MM.1S (cell line): ENCODE data around the gene SYNE2.

Source experiments
- DNase-seq: peaks from one replicate; pipeline ENCODE4 v3.0.0-alpha.2; 2015
- H2AFZ ChIP-seq: fragments of 300-600 bp; sonication (generic); 2 replicates; pipeline ENCODE4 v1.6.0; 2016; ENCODE audit warnings: antibody characterized with exemption, low read length
- H3F3A ChIP-seq: fragments of 300-600 bp; sonication (generic); 2 replicates; pipeline ENCODE4 v1.6.1; 2016; ENCODE audit warnings: mild to moderate bottlenecking, antibody characterized with exemption, low read length, moderate library complexity, mixed read lengths; ENCODE audit not compliant: insufficient read depth
- H3K27ac ChIP-seq: fragments of 300-600 bp; sonication (generic); 2 replicates; pipeline ENCODE4 v1.5.1; 2016; ENCODE audit warnings: mild to moderate bottlenecking, low read length
- H3K27me3 ChIP-seq: fragments of 300-600 bp; sonication (generic); replicated peaks from 2 replicates; pipeline ENCODE4 v1.6.0; 2016; ENCODE audit warnings: low read length; ENCODE audit not compliant: insufficient read depth
- H3K36me3 ChIP-seq: fragments of 300-600 bp; sonication (generic); replicated peaks from 2 replicates; pipeline ENCODE4 v1.6.1; 2016; ENCODE audit warnings: mild to moderate bottlenecking, low read length, mixed read lengths; ENCODE audit not compliant: insufficient read depth
- H3K4me1 ChIP-seq: fragments of 300-600 bp; sonication (generic); 2 replicates; pipeline ENCODE4 v1.6.1; 2016; ENCODE audit warnings: low read length, mixed read lengths
- H3K4me2 ChIP-seq: fragments of 300-600 bp; sonication (generic); 2 replicates; pipeline ENCODE4 v1.6.0; 2016; ENCODE audit warnings: low read depth, low read length
- H3K4me3 ChIP-seq: fragments of 300-600 bp; sonication (generic); 2 replicates; pipeline ENCODE4 v1.5.1; 2016; ENCODE audit warnings: low read length, mixed read lengths
- H3K79me2 ChIP-seq: fragments of 300-600 bp; sonication (generic); 2 replicates; pipeline ENCODE4 v1.6.1; 2016; ENCODE audit warnings: mixed run types, low read length, mixed read lengths
- H3K9ac ChIP-seq: fragments of 300-600 bp; sonication (generic); 2 replicates; pipeline ENCODE4 v1.6.1; 2016; ENCODE audit warnings: low read length, mixed read lengths
- H3K9me2 ChIP-seq: fragments of 300-600 bp; sonication (generic); replicated peaks from 2 replicates; pipeline ENCODE4 v1.6.1; 2016; ENCODE audit warnings: mild to moderate bottlenecking, low read length, mixed read lengths; ENCODE audit not compliant: insufficient read depth
- H3K9me3 ChIP-seq: fragments of 300-600 bp; sonication (generic); replicated peaks from 2 replicates; pipeline ENCODE4 v1.6.1; 2016; ENCODE audit warnings: mild to moderate bottlenecking, low read length, mixed read lengths; ENCODE audit not compliant: insufficient read depth
- H4K20me1 ChIP-seq: fragments of 300-600 bp; sonication (generic); 2 replicates; pipeline ENCODE4 v1.6.1; 2016; ENCODE audit warnings: mild to moderate bottlenecking, low read length, moderate library complexity, mixed read lengths; ENCODE audit not compliant: insufficient read depth
- CTCF ChIP-seq: fragments of 300-600 bp; sonication (generic); IDR thresholded peaks from 2 replicates; pipeline ENCODE4 v1.5.1; 2016; ENCODE audit warnings: antibody characterized with exemption, low read length, mixed read lengths
- EZH2 ChIP-seq: fragments of 300-600 bp; sonication (generic); optimal IDR thresholded peaks from 2 replicates; pipeline ENCODE3; 2017; ENCODE audit warnings: low read depth, mild to moderate bottlenecking, antibody characterized with exemption, low read length, mixed read lengths
- EZH2phosphoT487 ChIP-seq: fragments of 300-600 bp; sonication (generic); IDR thresholded peaks from 2 replicates; pipeline ENCODE4 v1.6.1; 2018; ENCODE audit warnings: antibody characterized with exemption, low read length

The SYNE2 gene

DNA sequence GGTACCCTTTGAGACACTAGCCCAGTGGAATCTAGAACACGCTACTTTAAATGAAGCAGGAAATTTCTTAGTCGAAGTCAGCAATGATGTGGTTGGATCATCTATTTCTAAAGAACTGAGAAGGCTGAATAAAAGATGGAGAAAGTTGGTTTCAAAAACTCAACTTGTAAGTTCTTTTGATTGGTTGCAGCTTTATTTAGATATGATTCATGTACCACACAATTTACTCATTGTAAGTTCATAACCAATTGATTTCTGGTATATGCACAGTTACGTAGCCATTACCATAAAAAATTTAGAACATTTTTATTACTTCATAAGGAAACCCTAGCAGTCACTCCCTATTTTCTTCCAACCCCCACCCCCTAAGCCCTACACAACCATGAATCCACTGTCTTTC, 129.8 kb downstream of the SYNE2 start:
- H3K4me2 ChIP-seq, result no peak overlapping the region
- H4K20me1 ChIP-seq, result no peaks in the 10 kb centered on the region
- H3K4me1 ChIP-seq, result no peaks in the 10 kb centered on the region
- no peaks in the 10 kb centered on the region for H3F3A ChIP-seq
- H3K9me2 ChIP-seq, result no peaks in the 10 kb centered on the region
- no peak for TF ChIP-seq CTCF
- no peak for TF ChIP-seq EZH2
- no peak for TF ChIP-seq EZH2phosphoT487
- H2AFZ ChIP-seq, result no peak overlapping the region
- no peaks in the 10 kb centered on the region for H3K36me3 ChIP-seq
- DNase-seq, result no peak
- no peaks in the 10 kb centered on the region for H3K27me3 ChIP-seq
- no peaks in the 10 kb centered on the region for H3K79me2 ChIP-seq
- H3K9ac ChIP-seq, result no peak overlapping the region
- H3K27ac ChIP-seq, result no peak overlapping the region
- H3K9me3 ChIP-seq, result no peaks in the 10 kb centered on the region
- no peak overlapping the region for H3K4me3 ChIP-seq

DNA sequence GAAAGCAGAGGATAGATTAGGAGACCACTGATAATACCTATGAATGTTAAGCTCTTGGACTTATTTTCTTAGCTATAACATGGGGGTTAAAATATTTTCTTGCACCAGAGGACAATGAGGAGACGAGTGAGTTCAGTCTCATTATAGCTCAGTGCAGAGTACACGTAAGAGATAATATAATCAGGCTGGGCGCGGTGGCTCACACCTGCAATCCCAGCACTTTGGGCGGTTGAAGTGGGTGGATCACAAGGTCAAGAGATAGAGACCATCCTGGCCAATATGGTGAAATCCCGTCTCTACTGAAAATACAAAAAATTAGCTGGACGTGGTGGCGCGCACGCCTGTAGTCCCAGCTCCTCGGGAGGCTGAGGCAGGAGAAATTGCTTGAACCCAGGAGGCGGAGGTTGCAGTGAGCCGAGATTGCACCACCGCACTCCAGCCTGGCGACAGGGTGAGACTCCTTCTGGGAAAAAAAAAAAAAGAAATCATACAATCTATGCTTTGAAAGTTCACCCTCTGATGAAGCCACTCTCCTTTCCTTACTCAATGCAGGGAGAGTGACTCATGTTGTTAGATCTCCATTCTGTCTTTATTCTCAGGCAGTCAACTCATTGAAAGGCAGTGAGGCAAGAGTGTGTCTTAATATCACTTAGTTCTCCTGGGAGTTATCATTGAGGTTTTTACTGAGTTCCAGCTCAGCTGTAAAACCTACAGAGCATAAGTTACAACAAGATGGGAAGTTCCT, 134.2 kb downstream of the SYNE2 start:
- no peak for DNase-seq
- Histone ChIP-seq H2AFZ (no peak overlapping the region), H3K27ac (no peak overlapping the region), H3K9me2 (no peaks in the 10 kb centered on the region), H3K4me2 (no peak overlapping the region), H3K9ac (no peak overlapping the region), H3K9me3 (no peaks in the 10 kb centered on the region), H3K4me1 (no peaks in the 10 kb centered on the region), H3K4me3 (no peak overlapping the region), H3K36me3 (no peaks in the 10 kb centered on the region), H4K20me1 (no peaks in the 10 kb centered on the region), H3K79me2 (no peaks in the 10 kb centered on the region), H3F3A (no peaks in the 10 kb centered on the region), H3K27me3 (no peaks in the 10 kb centered on the region)
- TF ChIP-seq EZH2phosphoT487 (no peak), EZH2 (no peak), CTCF (no peak)

DNA sequence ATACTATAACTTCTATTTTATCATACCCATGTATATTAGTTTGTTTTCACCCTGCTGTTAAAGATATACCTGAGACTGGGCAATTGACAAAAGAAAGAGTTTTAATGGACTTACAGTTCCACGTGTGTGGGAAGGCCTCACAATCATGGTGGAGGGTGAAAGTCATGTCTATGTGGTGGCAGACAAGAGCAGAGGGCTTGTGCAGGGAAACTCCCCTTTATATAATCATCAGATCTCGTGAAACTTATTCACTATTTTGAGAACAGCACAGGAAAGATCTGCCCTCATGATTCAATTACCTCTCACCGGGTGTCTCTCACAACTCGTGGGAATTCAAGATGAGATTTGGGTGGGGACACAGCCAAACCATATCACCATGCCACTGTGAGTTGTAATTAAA, 135.8 kb downstream of the SYNE2 start:
- Histone ChIP-seq H3K79me2 (no peaks in the 10 kb centered on the region), H2AFZ (no peak overlapping the region), H3K4me2 (no peak overlapping the region), H3K36me3 (no peaks in the 10 kb centered on the region), H3K27ac (no peak overlapping the region), H3K27me3 (no peaks in the 10 kb centered on the region), H4K20me1 (no peaks in the 10 kb centered on the region), H3K4me1 (no peaks in the 10 kb centered on the region), H3K9ac (no peak overlapping the region), H3F3A (no peaks in the 10 kb centered on the region), H3K4me3 (no peak overlapping the region), H3K9me3 (no peaks in the 10 kb centered on the region), H3K9me2 (no peaks in the 10 kb centered on the region)
- no peak for DNase-seq
- TF ChIP-seq CTCF, result no peak
- no peak for TF ChIP-seq EZH2
- no peak for TF ChIP-seq EZH2phosphoT487
